A549 (cell line): ENCODE measurements around the gene CDT1. TPM values are rescaled to one million over a fixed set of nuclear protein-coding genes. Genes with fewer than 3 reads are reported as not detected.

Experiments
- ATAC-seq, 2 experiments: fragments of 200-7000 bp in 1 of 2; fragments of >200 bp in 1 of 2; cut with Nextera tagmentation in 1 of 2; cut with Tn5 transposase in 1 of 2; 3 replicates each; pipeline versions ENCODE4 v1.8.0 to v1.9.1; 2018 to 2020; ENCODE audit warnings: mild to moderate bottlenecking in 1 of 2, moderate library complexity in 1 of 2
- CTCF ChIA-PET: fragments of 300-600 bp; sonication (Branson Sonifier 250); formaldehyde crosslinking; extraction: SDS; loops from one replicate; lab custom pipeline; 2021; ENCODE audit warnings: antibody characterized with exemption, inconsistent platforms; lab: Yijun Ruan, JAX
- POLR2A ChIA-PET: fragments of 350-600 bp; formaldehyde crosslinking; extraction: SDS; loops from one replicate; lab custom pipeline; 2021; ENCODE audit warnings: antibody characterized with exemption, inconsistent platforms; lab: Yijun Ruan, JAX
- DNase-seq, 2 experiments: peaks; one replicate each; pipeline versions ENCODE4 v3.0.0 to v3.0.0-alpha.2; 2011 to 2016; ENCODE audit warnings: low read depth in 1 of 2, low spot score in 1 of 2
- FAIRE-seq: peaks from 2 replicates; lab custom pipeline; 2011; peaks lifted over from hg19 to GRCh38; lab: Jason Lieb, UNC
- H3K27ac ChIP-seq, 2 experiments: fragments of >200 bp; sonication (Bioruptor Twin); formaldehyde crosslinking; 3 replicates each; pipeline ENCODE4 v1.5.1; 2016 to 2017
- H3K4me1 ChIP-seq: fragments of >200 bp; sonication (Bioruptor Twin); formaldehyde crosslinking; 3 replicates; pipeline ENCODE4 v1.6.1; 2016
- H3K4me2 ChIP-seq: fragments of >200 bp; sonication (Bioruptor Twin); formaldehyde crosslinking; 3 replicates; pipeline ENCODE4 v1.6.1; 2016
- H3K4me3 ChIP-seq: fragments of >200 bp; sonication (Bioruptor Twin); formaldehyde crosslinking; 3 replicates; pipeline ENCODE4 v1.5.1; 2016
- H3K9me3 ChIP-seq: fragments of >200 bp; sonication (Bioruptor Twin); formaldehyde crosslinking; 3 replicates; pipeline ENCODE4 v1.6.1; 2016
- BCL3 ChIP-seq: fragments of >200 bp; sonication (Bioruptor Twin); formaldehyde crosslinking; IDR thresholded peaks from 3 replicates; pipeline ENCODE4 v1.6.1; 2016
- BHLHE40 ChIP-seq: IDR thresholded peaks from 2 replicates; pipeline ENCODE4 v1.6.1; 2012; ENCODE audit warnings: low read depth, low read length, inconsistent platforms
- CBX8 ChIP-seq: fragments of 200-600 bp; sonication (generic); IDR thresholded peaks from 2 replicates; pipeline ENCODE4 v1.6.1; 2016
- CEBPB ChIP-seq, 2 experiments: fragments of >200 bp in 1 of 2; sonication (Bioruptor Twin) in 1 of 2; formaldehyde crosslinking in 1 of 2; IDR thresholded peaks; 2 replicates each; pipeline ENCODE4 v1.6.1; 2012 to 2016
- CHD2 ChIP-seq: fragments of 150-350 bp; IDR thresholded peaks from 2 replicates; pipeline ENCODE4 v1.6.1; 2014; ENCODE audit warnings: low read length; ENCODE audit not compliant: partially characterized antibody
- CHD4 ChIP-seq: fragments of 200-600 bp; sonication (generic); IDR thresholded peaks from 2 replicates; pipeline ENCODE4 v1.6.1; 2016; ENCODE audit warnings: antibody characterized with exemption, mild to moderate bottlenecking, borderline replicate concordance
- E2F6 ChIP-seq: IDR thresholded peaks from 2 replicates; pipeline ENCODE4 v1.6.1; 2012; ENCODE audit warnings: low read depth, borderline replicate concordance
- ELK1 ChIP-seq: fragments of 150-350 bp; IDR thresholded peaks from 2 replicates; pipeline ENCODE4 v1.6.1; 2014; ENCODE audit warnings: low read depth, mild to moderate bottlenecking, low read length
- EP300 ChIP-seq, 2 experiments: fragments of >200 bp; sonication (Bioruptor Twin); formaldehyde crosslinking; IDR thresholded peaks; 2 replicates in 1 of 2; 3 replicates in 1 of 2; pipeline ENCODE4 v1.6.1; 2016 to 2017
- FOXS1 ChIP-seq: fragments of 250-450 bp; sonication (Bioruptor Pico); IDR thresholded peaks from 2 replicates; pipeline ENCODE4 v1.5.0; 2020; ENCODE audit warnings: mild to moderate bottlenecking, moderate library complexity
- GATA3 ChIP-seq: IDR thresholded peaks from 2 replicates; pipeline ENCODE4 v1.6.1; 2012; ENCODE audit warnings: borderline replicate concordance
- HOXB5 ChIP-seq: fragments of 250-450 bp; sonication (Bioruptor Pico); IDR thresholded peaks from 2 replicates; pipeline ENCODE4 v1.5.0; 2020; ENCODE audit warnings: mild to moderate bottlenecking, moderate library complexity
- JUN ChIP-seq, 2 experiments: fragments of >200 bp; sonication (Bioruptor Twin); formaldehyde crosslinking; IDR thresholded peaks; 2 replicates in 1 of 2; 3 replicates in 1 of 2; pipeline ENCODE4 v1.6.1; 2016 to 2017
- JUNB ChIP-seq: fragments of >200 bp; sonication (Bioruptor Twin); formaldehyde crosslinking; IDR thresholded peaks from 2 replicates; pipeline ENCODE4 v1.6.1; 2016
- KDM5A ChIP-seq: fragments of 200-600 bp; sonication (generic); IDR thresholded peaks from 2 replicates; pipeline ENCODE4 v1.6.1; 2016; ENCODE audit warnings: antibody characterized with exemption, mild to moderate bottlenecking
- MAFK ChIP-seq: fragments of 450-650 bp; IDR thresholded peaks from 2 replicates; pipeline ENCODE4 v1.6.1; 2014; ENCODE audit not compliant: partially characterized antibody
- MYC ChIP-seq: IDR thresholded peaks from 2 replicates; pipeline ENCODE4 v1.6.1; 2012; ENCODE audit warnings: mild to moderate bottlenecking, inconsistent platforms, low read length, improper control_type of control experiment, borderline replicate concordance
- NFE2L2 ChIP-seq: fragments of 150-350 bp; conservative IDR thresholded peaks from 2 replicates; pipeline ENCODE4 v1.6.1; 2014; ENCODE audit warnings: low read length
- PBX3 ChIP-seq: IDR thresholded peaks from 2 replicates; pipeline ENCODE4 v1.6.1; 2012
- PHF8 ChIP-seq: fragments of 200-600 bp; sonication (generic); IDR thresholded peaks from 2 replicates; pipeline ENCODE4 v1.6.1; 2016; ENCODE audit warnings: low read depth, mild to moderate bottlenecking, antibody characterized with exemption, moderate library complexity, borderline replicate concordance
- POLR2A ChIP-seq: IDR thresholded peaks from 2 replicates; pipeline ENCODE4 v1.6.1; 2012; ENCODE audit warnings: mild to moderate bottlenecking, low read length
- RCOR1 ChIP-seq: fragments of 150-350 bp; IDR thresholded peaks from 2 replicates; pipeline ENCODE4 v1.6.1; 2014; ENCODE audit warnings: antibody characterized with exemption, low read length, low read depth
- RFX5 ChIP-seq: fragments of 450-650 bp; IDR thresholded peaks from 2 replicates; pipeline ENCODE4 v1.7.1; 2014; ENCODE audit warnings: antibody characterized with exemption, mild to moderate bottlenecking, moderate library complexity
- RNF2 ChIP-seq: fragments of 200-600 bp; sonication (generic); IDR thresholded peaks from 2 replicates; pipeline ENCODE4 v1.6.1; 2016; ENCODE audit warnings: low read depth, mild to moderate bottlenecking, antibody characterized with exemption, moderate library complexity, borderline replicate concordance
- SREBF2 ChIP-seq: fragments of 450-650 bp; IDR thresholded peaks from 2 replicates; pipeline ENCODE4 v1.6.1; 2014; ENCODE audit warnings: mild to moderate bottlenecking, moderate library complexity
- TFCP2L1 ChIP-seq: fragments of 250-450 bp; sonication (Bioruptor Pico); IDR thresholded peaks from 2 replicates; pipeline ENCODE4 v1.5.0; 2021; ENCODE audit warnings: mild to moderate bottlenecking
- TP53 ChIP-seq: fragments of 250-450 bp; sonication (Bioruptor Pico); IDR thresholded peaks from 2 replicates; pipeline ENCODE4 v1.5.0; 2021; ENCODE audit warnings: mild to moderate bottlenecking, moderate library complexity
- ZC3H11A ChIP-seq: fragments of 450-650 bp; IDR thresholded peaks from 2 replicates; pipeline ENCODE4 v1.6.1; 2014; ENCODE audit warnings: antibody characterized with exemption, mild to moderate bottlenecking
- ZFP36 ChIP-seq: fragments of 450-650 bp; IDR thresholded peaks from 2 replicates; pipeline ENCODE4 v1.6.1; 2014; ENCODE audit warnings: borderline replicate concordance; ENCODE audit not compliant: partially characterized antibody
- ZSCAN20 ChIP-seq: fragments of 250-450 bp; sonication (Bioruptor Pico); IDR thresholded peaks from 2 replicates; pipeline ENCODE4 v1.8.0; 2022; ENCODE audit warnings: mild to moderate bottlenecking, moderate library complexity
- whole genome bisulfite sequencing: methylation state at CpG from one replicate; pipeline ENCODE4 v1.1.6; 2017; ENCODE audit errors: missing lambda C conversion rate; 5-methylcytosine and 5-hydroxymethylcytosine counted together
- polyA plus RNA-seq, 4 experiments: library from polyadenylated mRNA; depleted of rRNA in 3 of 4; stranded (reverse); fragments of >200 nt; fragmentation: RNase III in 1 of 4; extraction: RNeasy Plus Mini Kit Qiagen cat#74134 plus additional on column Dnase treatment in 1 of 4; gene quantifications; 2 replicates in 3 of 4; 3 replicates in 1 of 4; pipeline ENCODE4 v1.2.3, GENCODE V29; 2011 to 2017
- TF ChIP-seq, protein P1 (sequence below): fragments of >200 bp; sonication (Bioruptor Twin); formaldehyde crosslinking; IDR thresholded peaks from 2 replicates; pipeline ENCODE4 v1.6.1; 2016
- TF ChIP-seq, protein P2 (sequence below): fragments of 250-450 bp; sonication (Bioruptor Pico); IDR thresholded peaks from 2 replicates; pipeline ENCODE4 v1.5.0; 2020; ENCODE audit warnings: low read depth, mild to moderate bottlenecking, moderate library complexity
- TF ChIP-seq, protein P3 (sequence below): IDR thresholded peaks from 2 replicates; pipeline ENCODE4 v1.6.1; 2012
- TF ChIP-seq, protein P4 (sequence below): fragments of 250-450 bp; sonication (Bioruptor Pico); IDR thresholded peaks from 2 replicates; pipeline ENCODE4 v1.5.0; 2021; ENCODE audit warnings: mild to moderate bottlenecking, moderate library complexity, borderline replicate concordance

Gene CDT1
- polyA plus RNA-seq, 2 of the 4 experiments (the other 2 are of a cell fraction), result 3.8 to 16.0 TPM

DNA sequence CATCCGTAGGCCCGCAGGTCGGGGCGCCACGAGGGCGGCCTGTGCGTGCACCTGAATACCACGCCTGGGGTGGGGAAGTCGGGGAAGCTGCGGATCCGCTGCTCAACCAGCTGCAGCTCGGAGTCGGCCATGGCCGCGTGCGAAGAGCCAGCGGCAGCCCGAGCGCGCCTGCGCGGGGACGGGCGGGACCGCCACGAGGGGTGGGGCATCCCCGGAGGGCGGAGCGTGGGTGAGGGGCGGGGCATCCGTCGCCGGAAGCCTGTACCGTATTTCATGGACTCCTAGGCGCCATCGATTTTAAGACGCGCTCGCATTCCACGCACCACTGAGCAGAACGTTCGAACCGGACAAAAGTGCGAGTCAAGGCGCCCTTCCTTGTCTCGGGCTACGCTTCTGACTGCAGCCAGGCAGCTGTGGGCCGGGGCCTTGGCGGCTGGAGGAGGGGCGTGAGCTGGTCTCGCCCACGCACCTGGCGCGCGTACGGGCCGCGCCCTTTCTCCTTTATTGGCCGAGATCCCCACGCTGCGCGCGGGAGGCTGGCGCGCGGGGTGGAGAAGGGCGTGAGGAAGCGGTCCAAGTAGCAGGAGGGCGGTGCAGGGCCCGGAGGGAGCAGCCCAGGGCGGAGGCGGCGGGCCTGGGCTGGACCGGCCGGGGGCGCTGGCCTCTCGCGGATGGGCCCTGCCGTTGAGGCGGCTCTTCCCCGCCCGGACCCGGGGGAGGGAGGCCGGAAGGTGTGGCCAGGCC lies 8.4 kb downstream of the CDT1 start, which contains the start of gene APRT:
Gene APRT (minus strand): TSS at position 160 of the 744 bp plus-strand sequence. CDS start 29 bp downstream, at position 131.
- POLR2A ChIA-PET, result interaction anchor here (0.6 to 4.8 kb wide), 8 partner anchors 9 to 404 kb away, joined by 3 to 33 read pairs (median 4); partner anchors contain the start of genes ACSF3, CDT1, GALNS and PIEZO1
- no peaks in the 10 kb centered on the region for H3K9me3 ChIP-seq
- H3K4me3 ChIP-seq, result peak within 1 kb of the TSS; percentile 83
- H3K27ac ChIP-seq, result peak within 1 kb of the TSS; percentile 98 to 99
- CTCF ChIA-PET, result interaction anchor here (0.8 to 3.8 kb wide), 19 partner anchors 9 to 620 kb away, joined by 3 to 28 read pairs (median 4); partner anchors contain the start of genes CDH15, GALNS, TRAPPC2L and ZNF778
- under 1% methylated on average over 20 of the region's 84 CpGs for WGBS
- H3K4me2 ChIP-seq, result peak within 1 kb of the TSS; percentile 99
- peak; percentile 78 to 95 for DNase-seq
- peaks cover 21% of the 10 kb centered on the region for H3K4me1 ChIP-seq
- FAIRE-seq, result no peak
- ATAC-seq, result peak; percentile 64 to 74
- no peak for TF ChIP-seq SREBF2
- TF ChIP-seq CBX8, result no peak
- TF ChIP-seq, protein P1, sequence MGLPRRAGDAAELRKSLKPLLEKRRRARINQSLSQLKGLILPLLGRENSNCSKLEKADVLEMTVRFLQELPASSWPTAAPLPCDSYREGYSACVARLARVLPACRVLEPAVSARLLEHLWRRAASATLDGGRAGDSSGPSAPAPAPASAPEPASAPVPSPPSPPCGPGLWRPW, result no peak
- no peak for TF ChIP-seq ZFP36
- no peak for TF ChIP-seq RNF2
- TF ChIP-seq MYC, result peak; percentile 97
- no peak for TF ChIP-seq ZC3H11A
- TF ChIP-seq RFX5, result no peak
- TF ChIP-seq JUNB, result no peak
- 0 out of 2 replicates have a peak, but pooled peaks have one; percentile 46 for TF ChIP-seq HOXB5
- TF ChIP-seq NFE2L2, result no peak
- TF ChIP-seq EP300 (IDR thresholded peaks at IDR 0.05), result no peak
- TF ChIP-seq, protein P2, sequence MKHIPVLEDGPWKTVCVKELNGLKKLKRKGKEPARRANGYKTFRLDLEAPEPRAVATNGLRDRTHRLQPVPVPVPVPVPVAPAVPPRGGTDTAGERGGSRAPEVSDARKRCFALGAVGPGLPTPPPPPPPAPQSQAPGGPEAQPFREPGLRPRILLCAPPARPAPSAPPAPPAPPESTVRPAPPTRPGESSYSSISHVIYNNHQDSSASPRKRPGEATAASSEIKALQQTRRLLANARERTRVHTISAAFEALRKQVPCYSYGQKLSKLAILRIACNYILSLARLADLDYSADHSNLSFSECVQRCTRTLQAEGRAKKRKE (CRISPR knock-in tag), result no peak
- TF ChIP-seq ELK1, result no peak
- 0 out of 2 replicates have a peak, but pooled peaks have one; percentile 0 for TF ChIP-seq E2F6
- peak; percentile 66; the same call in 1 of the 2 replicates for TF ChIP-seq PBX3
- TF ChIP-seq CHD2, result no peak
- no peak for TF ChIP-seq CEBPB (IDR thresholded peaks at IDR 0.05)
- TF ChIP-seq FOXS1 (CRISPR knock-in tag), result no peak
- TF ChIP-seq PHF8, result peak; percentile 26
- peak; percentile 87 for TF ChIP-seq TFCP2L1
- no peak for TF ChIP-seq CHD4
- no peak for TF ChIP-seq KDM5A
- no peak for TF ChIP-seq GATA3
- TF ChIP-seq, protein P3, sequence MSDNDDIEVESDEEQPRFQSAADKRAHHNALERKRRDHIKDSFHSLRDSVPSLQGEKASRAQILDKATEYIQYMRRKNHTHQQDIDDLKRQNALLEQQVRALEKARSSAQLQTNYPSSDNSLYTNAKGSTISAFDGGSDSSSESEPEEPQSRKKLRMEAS, result peak; percentile 93
- no peak for TF ChIP-seq RCOR1
- TF ChIP-seq MAFK, result no peak
- peak; percentile 77; the same call in 1 of the 2 replicates for TF ChIP-seq TP53 (CRISPR knock-in tag)
- TF ChIP-seq JUN (IDR thresholded peaks at IDR 0.05), result peak; percentile 88 to 96
- peak; percentile 83 for TF ChIP-seq POLR2A
- no peak for TF ChIP-seq BHLHE40
- no peak for TF ChIP-seq ZSCAN20
- peak; percentile 64 for TF ChIP-seq BCL3
- TF ChIP-seq, protein P4, sequence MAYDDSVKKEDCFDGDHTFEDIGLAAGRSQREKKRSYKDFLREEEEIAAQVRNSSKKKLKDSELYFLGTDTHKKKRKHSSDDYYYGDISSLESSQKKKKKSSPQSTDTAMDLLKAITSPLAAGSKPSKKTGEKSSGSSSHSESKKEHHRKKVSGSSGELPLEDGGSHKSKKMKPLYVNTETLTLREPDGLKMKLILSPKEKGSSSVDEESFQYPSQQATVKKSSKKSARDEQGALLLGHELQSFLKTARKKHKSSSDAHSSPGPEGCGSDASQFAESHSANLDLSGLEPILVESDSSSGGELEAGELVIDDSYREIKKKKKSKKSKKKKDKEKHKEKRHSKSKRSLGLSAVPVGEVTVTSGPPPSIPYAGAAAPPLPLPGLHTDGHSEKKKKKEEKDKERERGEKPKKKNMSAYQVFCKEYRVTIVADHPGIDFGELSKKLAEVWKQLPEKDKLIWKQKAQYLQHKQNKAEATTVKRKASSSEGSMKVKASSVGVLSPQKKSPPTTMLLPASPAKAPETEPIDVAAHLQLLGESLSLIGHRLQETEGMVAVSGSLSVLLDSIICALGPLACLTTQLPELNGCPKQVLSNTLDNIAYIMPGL (CRISPR knock-in tag), result 0 out of 2 replicates have a peak, but pooled peaks have one; percentile 63
